ENCODE data around the gene CD24. TPM values are rescaled to one million over a fixed set of nuclear protein-coding genes. Genes with fewer than 3 reads are reported as not detected.

Gene CD24
- polyA plus RNA-seq, 2 of the 4 experiments (the other 2 are of a cell fraction) = 284 to 602 TPM

GRCh38 chr6:106974336-106974998 is at the start of gene CD24 (continued):
- TF ChIP-seq PBX3 (IDR thresholded peaks at IDR 0.05) (no peak), TFCP2L1 (CRISPR knock-in tag; IDR thresholded peaks at IDR 0.05) (no peak), POLR2A (IDR thresholded peaks at IDR 0.05; ENCODE audit: low read length) (peak; percentile 85), JUN (IDR thresholded peaks at IDR 0.05) (peak; percentile 65 to 90; a peak in 4 of 5 replicates), NFE2L2 (conservative IDR thresholded peaks at IDR 0.05; ENCODE audit: low read length) (no peak), ATOH8 (CRISPR knock-in tag; IDR thresholded peaks at IDR 0.05; ENCODE audit: low read depth) (no peak), HEYL (CRISPR knock-in tag; IDR thresholded peaks at IDR 0.05) (no peak), REST (IDR thresholded peaks at IDR 0.05) (no peak), HES2 (IDR thresholded peaks at IDR 0.05) (no peak), CEBPB (IDR thresholded peaks at IDR 0.05) (no peak), FOXS1 (CRISPR knock-in tag; IDR thresholded peaks at IDR 0.05) (no peak), FOSB (CRISPR knock-in tag; IDR thresholded peaks at IDR 0.05) (no peak), HDAC2 (IDR thresholded peaks at IDR 0.05) (no peak), NR3C1 (IDR thresholded peaks at IDR 0.05) (no peak)

- ATAC-seq = no peak
- no peak for DNase-seq (ENCODE audit: low read depth in 1 of 2, low spot score in 1 of 2)
- no peaks in the 10 kb centered on the region for H3K9me3 ChIP-seq
- FAIRE-seq = no peak
- H3K4me3 ChIP-seq = no peak overlapping the region
- no peaks in the 10 kb centered on the region; the same call in 2 of the 3 replicates for H3K4me1 ChIP-seq
- CTCF ChIA-PET = no interaction called here
- TF ChIP-seq SMC3 (IDR thresholded peaks at IDR 0.05) = no peak
- TF ChIP-seq MAZ (IDR thresholded peaks at IDR 0.05; ENCODE audit: borderline replicate concordance, low read depth, low read length) = no peak
- no peak for TF ChIP-seq ZNF302 (CRISPR knock-in tag; IDR thresholded peaks at IDR 0.05)
- TF ChIP-seq CTCF (IDR thresholded peaks at IDR 0.05) = no peak
- no peak for TF ChIP-seq ZFP36 (IDR thresholded peaks at IDR 0.05; ENCODE audit: borderline replicate concordance, partially characterized antibody)
- no peak for TF ChIP-seq ELK1 (IDR thresholded peaks at IDR 0.05; ENCODE audit: low read depth, low read length)
- no peak for TF ChIP-seq CBX2 (IDR thresholded peaks at IDR 0.05; ENCODE audit: borderline replicate concordance, low read depth)
- TF ChIP-seq REST (IDR thresholded peaks at IDR 0.05) = no peak
- POLR2A ChIA-PET = no interaction called here
- H3K27ac ChIP-seq = no peak overlapping the region
- H3K4me2 ChIP-seq = no peak overlapping the region
- 81% methylated on average over 1 of the region's 1 CpG for WGBS (ENCODE audit: missing lambda C conversion rate)
Observed at GRCh38 chr6:107021446-107022185, 47.1 kb upstream of the CD24 start.
